HG03442 (cell line): Measurements from ENCODE around the gene RNU5B-1.
"Not testable (repeated sequence)": the region's sequence is repeated elsewhere in the genome, so short reads cannot be mapped to it uniquely, and the experiment has no call there.

Experiments
- ATAC-seq: cut with Tn5 transposase; IDR thresholded peaks from one replicate; pipeline ENCODE4 v1.9.1; 2021; ENCODE audit warnings: mild to moderate bottlenecking, moderate library complexity; ENCODE audit not compliant: unreplicated experiment

RNU5B-1 gene

DNA sequence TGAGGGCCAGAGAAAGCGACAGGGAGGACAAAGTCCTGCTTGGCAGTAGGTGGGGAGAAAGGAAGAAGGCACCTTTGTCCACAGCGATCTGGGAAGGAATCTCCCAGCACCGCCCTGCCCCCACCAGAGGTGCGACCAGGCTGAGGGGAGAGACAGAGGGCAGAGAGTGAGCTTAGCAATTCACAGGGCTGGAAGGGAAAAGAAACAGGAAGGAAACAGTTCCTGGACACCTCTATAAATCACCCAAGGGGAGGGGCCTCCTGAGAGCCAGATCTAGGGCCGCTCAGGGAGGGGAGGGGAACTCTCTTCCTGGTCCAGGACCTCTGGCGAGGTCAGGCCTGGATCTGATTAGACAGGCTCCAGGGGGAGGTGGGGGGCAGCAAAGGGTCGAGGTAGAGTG lies 35.4 kb downstream of the RNU5B-1 start:
- ATAC-seq, result no peak

DNA sequence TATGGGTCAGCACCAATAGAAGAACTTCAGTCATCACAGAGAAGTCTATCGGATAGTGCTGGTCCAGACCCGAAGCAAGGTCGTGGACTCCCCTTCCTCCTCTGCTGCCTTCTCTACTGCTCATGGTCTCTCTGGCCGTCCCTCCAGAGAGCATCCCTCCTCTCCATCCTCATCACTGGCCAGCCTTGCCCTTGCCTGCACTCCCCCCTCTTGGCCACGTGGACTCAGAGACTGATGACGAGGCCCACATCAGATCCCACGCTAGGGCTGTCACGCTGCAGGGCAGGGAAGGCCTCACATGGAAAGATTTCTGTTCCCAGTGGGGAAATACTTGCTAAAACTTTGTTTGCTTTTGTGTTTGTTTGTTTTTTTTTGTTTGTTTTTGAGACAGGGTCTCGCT lies 38.0 kb downstream of the RNU5B-1 start:
- ATAC-seq, result no peak

DNA sequence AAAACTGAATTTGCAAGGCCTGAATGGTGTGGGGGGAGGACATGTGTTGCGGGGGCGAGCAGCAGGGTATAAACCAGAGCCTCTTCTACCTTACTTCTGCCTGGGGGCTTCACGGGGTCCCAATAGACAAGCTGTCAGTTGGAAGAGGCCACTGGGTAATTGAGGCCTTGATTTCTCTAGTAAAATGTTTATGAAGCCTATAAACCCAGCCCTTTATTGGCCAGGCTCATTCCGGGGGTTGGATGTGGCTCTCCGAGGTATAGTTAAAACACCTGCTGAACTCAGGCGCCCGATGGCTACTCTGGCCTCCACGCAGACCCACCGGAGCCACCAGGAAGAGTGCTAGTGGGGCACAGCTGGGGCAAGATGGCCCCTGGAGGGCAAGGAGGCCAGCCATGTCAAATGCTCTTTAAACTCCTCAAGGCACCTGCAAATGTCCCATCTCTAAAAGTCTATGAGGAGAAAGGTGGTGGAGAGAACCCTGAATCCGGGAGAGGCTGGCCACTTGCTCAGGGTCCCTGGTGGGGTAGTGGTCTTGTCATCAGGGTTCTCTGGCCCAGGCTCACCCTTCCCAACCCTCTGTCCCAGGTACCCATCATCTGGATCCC lies 39.0 kb downstream of the RNU5B-1 start:
- ATAC-seq, result no peak

DNA sequence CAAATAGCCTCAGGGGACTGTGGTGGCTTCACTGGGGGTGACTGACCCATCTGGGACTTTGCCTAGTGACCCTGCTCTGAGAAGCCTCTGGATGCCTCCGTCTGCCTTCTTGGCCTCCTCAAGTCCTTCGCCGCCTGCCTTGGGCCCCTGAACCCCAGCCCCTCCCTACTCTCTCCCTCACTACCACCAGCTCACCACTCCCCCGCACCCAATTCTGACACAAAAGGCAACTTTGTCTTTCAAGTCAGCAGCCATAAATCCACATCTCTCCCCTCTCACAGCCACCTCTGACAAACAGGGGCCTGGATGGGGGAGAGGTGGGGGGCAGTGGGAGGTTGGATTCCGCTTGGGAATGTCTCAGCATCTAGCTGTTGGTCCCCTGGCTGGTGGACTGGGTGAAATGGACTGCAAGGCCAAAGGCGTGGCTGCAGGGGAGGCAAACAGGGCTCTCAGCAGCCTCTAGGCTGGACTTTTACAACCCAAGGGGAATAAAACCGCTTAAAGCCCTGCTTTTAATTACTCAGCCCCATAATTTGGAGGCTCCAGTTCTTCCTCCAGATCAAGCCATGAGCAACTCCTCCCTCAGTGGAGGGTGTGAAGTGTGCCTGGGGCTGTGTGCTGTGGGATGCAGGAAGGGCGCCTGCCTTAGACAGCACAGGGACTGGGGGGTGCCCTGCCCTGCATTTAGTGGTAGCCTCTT lies 39.9 kb downstream of the RNU5B-1 start:
- ATAC-seq, result no peak

DNA sequence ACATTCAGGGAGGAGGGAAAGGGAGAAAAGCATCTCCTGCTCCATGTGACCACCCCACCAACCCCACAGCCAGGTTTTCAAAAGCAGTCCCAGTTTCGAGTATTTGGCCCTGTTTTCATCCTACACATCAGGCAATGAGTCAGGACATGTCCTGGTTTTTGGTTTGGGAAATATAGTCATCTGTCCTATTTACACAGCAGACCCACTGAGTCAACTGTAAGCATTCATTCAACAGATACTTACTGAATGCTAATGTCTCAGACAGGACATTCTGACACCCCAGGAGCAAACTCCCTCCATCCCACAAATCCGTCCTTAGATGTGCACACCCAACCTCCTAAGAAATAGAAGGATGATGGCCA lies 40.4 kb downstream of the RNU5B-1 start:
- ATAC-seq, result no peak

DNA sequence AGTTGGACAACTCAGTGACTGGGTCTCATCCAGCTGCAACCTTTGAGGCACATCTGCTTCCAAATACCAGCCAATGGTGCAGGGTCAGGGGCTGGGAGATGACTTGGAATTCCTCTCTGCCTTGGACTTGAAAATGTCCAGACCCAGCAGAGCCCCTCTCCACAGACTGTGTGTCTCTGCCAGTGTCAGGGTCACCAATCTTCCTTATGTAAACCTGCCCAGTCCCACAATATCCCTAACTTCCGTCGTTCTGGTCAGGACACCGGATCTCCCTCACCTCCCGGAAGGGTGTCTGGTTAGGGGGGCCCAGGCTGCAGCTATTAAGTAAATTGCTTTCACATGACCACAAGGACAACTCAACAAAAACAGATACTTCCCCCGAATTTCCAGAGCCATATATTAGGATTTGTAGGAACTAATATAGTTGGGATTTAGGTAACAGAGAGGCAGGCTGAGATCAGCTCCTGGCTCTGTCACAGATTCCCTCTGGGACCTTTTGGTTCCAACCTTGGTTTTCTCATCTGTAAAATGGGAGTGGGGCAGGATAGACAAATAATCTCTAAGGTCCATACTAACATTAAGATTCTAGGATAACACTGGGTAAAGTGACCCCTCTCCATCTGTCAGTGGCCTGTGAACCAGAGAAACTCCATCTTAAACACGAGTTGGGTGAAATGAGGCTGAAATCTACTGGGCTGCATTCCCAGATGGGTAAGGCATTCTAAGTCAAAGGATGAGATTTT lies 42.5 kb downstream of the RNU5B-1 start:
- no peak for ATAC-seq

DNA sequence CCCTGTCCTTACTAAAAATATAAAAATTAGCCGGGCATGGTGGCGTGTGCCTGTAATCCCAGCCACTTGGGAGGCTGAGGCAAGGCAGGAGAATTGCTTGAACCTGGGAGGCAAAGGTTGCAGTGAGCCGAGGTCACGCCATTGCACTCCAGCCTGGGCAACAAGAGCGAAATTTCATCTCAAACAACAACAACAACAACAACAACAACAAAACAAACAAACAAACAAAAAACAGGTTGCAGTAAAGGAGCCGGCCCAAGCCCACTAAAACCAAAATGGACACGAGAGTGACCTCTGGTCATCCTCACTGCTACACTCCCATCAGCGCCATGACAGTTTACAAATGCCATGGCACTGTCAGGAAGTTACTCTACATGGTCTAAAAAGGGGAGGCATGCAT lies 43.3 kb downstream of the RNU5B-1 start:
- ATAC-seq, result not testable (repeated sequence)

DNA sequence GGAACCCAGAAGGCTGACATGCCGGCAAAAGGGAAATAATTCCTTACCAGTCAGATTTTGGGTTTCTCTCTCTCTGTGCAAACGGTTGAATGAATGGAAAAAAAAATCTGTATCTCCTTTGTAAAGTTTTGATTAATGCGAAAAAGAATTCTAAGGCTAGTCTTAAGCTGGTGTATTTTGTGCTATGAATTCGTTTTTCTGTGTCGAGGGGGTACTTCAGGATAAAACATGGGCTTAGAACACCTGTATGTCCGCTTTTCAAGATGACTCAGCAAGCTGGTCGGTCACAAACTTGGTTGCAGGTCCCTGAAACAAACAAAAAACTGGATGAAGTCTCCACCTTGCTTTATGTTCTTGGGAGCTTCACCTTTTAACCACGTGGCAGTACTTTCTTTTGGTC lies 44.9 kb downstream of the RNU5B-1 start:
- no peak for ATAC-seq

DNA sequence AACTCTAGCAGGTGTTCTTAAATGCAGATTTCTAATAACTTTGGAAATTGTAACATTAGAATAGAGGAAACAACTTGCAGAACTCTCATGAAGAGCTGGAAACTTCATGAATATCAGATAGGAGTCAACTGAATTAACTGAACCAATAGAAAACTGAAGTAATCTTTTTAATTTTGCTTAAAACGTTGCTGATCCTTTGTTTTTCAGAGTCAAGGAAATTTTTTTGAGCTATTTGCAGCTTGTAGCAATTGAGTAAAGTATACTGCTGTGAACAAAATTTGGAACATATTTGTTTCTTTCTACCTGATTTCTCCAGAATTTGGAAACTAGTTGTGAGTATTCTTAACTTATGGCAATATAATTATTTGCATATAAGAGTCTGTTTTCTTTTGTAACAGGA lies 47.5 kb downstream of the RNU5B-1 start:
- ATAC-seq, result not testable (repeated sequence)
